GM19023 (cell line): Measurements from ENCODE around the gene PTPRC.

ENCODE experiments used
- ATAC-seq: cut with Tn5 transposase; IDR thresholded peaks from one replicate; pipeline ENCODE4 v1.9.1; 2021; ENCODE audit warnings: mild to moderate bottlenecking, moderate library complexity; ENCODE audit not compliant: unreplicated experiment

Gene PTPRC

DNA sequence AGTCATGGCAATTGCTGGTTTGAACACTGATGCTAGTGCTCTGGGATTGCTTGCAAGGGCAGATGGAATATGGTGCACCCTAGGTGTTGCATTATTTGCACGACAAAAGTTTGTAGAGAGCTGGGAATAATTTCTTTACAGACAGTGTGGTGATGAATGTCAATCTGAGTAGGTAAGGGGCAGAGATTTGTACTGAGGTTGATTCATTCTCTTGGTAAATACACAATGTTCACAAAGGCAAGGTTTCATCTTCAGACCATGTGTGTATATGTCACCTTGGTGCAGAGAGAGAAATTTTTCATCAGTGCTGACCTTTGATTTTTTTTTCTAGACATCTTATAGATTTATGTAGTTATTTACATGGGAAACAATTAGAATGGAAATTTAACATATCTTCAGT lies 5.0 kb downstream of the PTPRC start:
- no peak for ATAC-seq

DNA sequence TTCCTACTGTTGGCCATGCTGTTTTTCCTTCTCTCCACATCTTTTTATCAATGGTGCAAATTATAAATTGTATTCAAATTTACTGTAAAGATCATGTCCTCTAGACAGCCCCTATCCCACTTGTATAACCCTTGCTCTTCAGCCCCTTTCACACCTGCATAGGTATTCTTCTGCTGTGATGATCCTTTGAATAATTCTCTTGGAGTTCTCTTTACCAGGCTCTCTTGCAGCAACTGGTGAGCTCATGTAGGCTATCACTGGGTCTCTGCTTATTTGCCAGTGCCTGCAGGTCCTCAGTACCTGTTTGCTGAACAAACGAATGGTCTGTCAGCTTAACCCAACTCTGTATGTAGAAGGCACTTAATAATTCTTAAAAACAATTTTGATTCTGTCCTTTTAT lies 8.2 kb downstream of the PTPRC start:
- ATAC-seq, result no peak

GRCh38 chr1:198648592-198648991 lies 9.8 kb downstream of the PTPRC start:
- ATAC-seq, result no peak

- no peak for ATAC-seq
These were observed 10.6 kb downstream of the PTPRC start for GRCh38 chr1:198649232-198649967.

- ATAC-seq, result no peak
These were observed 11.1 kb downstream of the PTPRC start for GRCh38 chr1:198649968-198650338.

DNA sequence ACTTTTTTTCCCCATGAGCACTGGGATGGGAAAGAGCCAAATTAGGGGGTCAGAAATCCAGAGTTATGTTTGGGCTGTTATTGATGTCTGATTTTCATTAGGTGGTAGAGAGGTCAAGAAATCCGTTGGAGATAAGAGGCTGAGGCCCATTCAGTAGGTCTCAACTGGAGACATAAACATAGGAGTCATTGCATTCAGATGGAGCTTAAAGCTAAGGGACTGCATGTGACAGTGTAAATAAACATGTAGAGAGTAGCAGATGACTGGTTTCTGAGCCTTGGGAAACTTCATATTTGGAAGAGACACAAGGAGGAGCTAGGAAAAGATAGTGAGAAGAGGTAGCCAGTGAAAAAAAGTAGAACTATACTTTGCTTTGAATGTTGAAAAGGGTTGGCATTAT lies 11.7 kb downstream of the PTPRC start:
- ATAC-seq, result no peak

- ATAC-seq, result peak; percentile 35
These were observed 13.0 kb downstream of the PTPRC start for GRCh38 chr1:198651650-198652400.

DNA sequence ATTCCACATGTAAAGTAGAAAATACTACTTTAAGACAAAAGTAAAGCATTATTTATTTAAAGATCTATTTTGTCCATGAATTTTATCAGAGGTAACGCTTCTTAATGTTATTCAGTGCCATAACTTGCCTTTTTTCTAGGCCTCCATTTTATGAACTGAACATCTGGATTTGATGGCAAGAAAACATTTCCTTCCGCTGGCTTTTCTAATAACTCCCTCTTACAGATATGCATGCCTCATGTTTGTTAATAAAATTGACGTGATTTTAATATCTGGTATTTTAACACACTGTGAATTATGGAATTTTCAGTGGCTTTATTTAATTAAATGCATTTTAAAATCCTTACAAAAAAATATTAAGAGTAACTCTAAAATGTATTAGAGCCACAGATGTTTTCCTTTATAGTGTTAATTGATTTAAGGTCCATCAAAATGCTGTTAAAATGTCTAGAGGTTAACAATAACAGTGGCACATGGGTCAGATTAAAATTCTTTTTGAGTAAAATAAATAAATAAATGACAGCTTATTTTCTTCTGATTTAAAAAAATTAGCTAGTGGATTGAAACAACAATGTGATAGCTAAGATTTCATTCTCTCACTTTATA lies 15.1 kb downstream of the PTPRC start:
- ATAC-seq, result no peak

GRCh38 chr1:198655459-198656121 lies 16.8 kb downstream of the PTPRC start:
- no peak for ATAC-seq

DNA sequence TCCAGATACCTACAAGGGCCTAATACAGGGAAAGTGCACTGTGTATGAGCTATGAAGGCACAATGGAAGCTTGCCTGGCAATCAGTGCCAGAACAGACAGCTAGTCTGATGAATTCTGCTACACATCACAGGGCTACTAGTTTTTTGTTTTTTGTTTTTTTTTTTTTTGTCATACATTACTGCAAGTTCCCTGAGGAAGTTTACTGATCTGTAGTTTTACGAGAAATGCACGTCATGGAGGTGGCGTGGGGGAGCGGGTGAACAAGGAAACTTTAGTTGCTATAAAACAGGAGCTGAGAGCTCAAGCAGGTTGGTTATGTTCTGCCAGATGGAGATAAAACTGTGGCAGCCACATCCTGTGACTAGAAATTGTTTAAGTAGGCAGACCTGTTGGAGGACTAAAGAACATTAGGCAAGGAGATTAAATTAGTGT lies 17.7 kb downstream of the PTPRC start:
- ATAC-seq, result peak; percentile 29

- no peak for ATAC-seq
These were observed 18.8 kb downstream of the PTPRC start for GRCh38 chr1:198657550-198658064.

DNA sequence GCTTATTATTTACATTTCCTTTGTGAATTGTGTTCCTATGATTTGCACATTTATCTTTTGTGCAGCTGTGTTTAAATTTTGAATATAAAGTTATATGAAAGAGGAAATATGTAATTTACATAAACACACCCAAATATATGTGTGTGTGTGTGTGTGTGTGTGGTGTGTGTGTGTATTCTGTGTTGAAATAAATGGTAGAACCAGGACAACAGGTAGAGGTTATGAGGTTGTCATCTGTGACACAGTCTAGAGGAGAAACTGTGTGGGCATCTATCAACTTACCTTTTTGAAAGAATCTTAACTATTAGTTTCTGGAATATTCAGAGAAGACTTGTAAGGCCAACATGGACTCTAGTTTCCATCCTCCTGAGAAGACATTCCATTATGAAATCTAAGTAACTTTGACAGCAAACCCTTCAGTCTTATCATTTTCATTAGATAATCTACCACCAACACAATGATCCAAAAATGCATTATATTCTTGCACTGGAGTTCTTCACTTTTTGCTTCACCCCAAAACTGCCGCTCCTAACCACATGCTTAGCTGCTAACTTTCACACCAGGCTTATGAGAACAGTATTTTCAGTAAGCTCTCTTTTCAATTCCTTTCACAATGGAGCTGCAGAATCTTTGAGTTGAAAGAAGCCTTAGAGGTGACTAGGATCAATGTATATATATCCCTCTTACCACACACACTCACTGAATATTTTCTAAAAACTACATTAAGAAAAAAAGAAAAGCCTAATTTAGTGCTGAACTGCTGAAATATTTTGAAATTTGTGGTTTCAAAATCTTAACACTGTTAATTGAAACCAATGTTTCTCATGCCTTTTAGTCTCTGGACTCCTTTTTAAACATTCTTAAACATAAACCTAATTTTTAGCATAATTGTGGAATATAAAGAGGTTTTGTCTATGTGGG lies 21.8 kb downstream of the PTPRC start:
- ATAC-seq, result peak; percentile 41

DNA sequence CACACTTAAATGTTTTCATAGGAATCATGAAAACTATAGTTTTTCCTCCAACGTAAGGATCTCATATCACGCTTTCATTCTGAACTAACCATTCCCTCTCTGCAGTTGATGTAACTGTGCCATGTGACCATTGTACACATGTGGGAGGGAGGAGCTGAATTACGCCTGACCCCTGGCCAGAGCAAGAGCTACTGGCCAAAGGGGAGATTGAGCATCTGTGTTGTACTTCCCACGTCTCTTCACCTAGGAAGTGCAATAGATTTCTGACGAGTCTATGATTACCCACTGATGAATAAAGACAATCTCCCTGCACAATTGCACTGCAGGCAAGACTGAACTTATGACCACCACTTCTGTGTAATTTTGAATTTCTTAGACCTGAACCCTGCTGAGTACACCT lies 24.0 kb downstream of the PTPRC start:
- ATAC-seq, result no peak

DNA sequence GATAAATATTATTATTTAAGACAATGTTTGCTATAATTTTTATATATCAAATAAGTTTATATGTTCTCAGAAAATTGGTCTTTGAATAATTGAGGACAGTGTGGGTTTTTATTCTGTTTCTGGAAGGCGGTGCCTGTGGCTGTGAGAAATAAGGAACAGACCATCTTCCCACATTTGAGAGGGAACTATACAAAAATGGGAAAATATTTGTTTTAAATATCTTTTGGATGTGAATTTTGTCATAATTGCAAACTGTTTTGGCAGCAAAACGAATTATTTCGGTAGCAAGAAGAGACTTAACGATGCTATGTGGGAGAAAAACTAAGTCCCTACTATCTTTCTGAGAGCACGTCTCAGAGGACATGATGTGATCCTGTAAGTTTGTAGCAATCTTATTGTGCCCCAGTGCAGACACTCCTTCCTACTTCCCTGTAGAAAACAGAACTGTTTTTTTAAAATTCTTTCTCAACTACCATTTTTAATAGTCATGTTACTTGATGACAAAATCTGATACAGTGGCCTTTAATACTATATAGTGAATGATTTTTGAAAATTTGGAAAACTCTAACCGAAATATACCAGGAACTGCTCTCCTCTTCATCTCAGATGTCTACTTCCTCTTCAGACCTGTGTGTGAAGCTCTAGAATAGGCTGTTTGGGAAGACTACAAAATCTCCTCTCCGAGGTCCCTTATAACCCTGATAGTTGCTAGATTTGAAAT lies 25.4 kb downstream of the PTPRC start:
- no peak for ATAC-seq

- ATAC-seq, result no peak
These were observed 28.3 kb downstream of the PTPRC start for GRCh38 chr1:198667186-198667585.

- no peak for ATAC-seq
These were observed 29.0 kb downstream of the PTPRC start for GRCh38 chr1:198667807-198668206.

DNA sequence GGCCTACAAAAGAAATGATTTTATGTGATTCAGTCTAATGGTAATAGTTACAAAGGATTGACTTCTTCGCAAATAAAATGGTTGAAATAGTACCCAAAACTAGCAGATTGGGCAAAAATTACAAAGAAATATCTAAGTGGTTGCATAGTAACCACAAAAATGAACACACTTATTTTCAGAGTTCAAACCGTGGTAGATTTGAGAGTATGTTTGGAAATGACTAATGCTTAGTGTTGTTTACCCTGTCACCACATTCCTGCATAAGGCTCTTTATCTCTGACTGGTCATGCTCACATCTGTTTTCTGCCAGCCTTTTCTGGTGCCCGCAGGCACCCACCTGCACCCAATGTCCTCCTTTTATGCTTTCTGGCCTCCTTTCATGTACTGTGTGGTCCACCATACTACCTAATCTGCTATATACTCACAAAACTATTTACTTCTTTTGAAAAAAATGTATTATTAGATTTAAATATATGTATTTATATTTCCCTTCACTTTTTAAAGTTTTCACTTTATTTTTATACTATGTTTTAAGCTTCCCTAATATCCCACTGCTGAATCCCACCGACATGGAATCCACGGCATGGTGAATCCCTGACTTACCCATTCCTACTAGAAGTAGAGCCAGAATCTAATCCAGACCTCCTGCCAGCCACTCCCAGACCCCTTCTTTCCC lies 30.3 kb downstream of the PTPRC start:
- peak; percentile 79 for ATAC-seq

DNA sequence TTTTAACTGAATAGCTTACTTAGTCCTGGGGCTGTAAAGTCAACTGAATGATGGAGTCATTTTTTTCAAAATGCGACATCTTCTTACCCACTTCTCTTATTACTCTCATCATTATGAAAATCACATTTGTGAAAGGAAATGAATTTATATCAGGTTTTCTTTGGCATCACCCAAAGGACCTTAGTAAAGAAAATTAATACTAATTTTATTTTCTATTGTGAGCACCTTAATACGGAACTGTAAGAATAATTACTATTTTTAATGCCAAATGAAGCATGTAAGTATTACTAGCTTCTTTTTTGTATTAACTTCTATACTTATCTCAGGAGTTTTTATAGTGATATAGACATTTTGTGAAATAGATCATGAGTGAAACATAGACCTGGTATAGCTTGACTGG lies 30.9 kb downstream of the PTPRC start:
- ATAC-seq, result no peak

DNA sequence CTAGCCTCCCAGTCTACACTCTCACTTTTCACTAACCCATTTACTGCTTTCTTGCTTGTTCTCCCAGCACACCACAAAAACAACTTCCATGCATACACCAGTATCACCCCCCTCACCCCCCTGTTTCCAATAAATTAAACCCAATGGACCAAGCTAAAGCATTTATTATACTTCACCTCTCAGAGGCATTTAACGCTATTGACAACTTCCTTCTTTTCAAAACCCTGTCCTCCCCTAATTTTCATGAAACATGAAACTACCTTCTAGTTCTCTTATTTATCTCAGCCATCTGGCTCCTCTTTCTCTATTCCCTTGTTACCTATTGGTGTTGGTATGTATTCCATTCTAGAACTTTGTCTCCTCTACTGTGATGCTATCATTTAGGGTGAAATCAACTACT lies 32.3 kb downstream of the PTPRC start:
- ATAC-seq, result no peak
